ENCODE measurements around the gene ZNRD2. TPM values are rescaled to one million over a fixed set of nuclear protein-coding genes. Genes with fewer than 3 reads are reported as not detected.

ZNRD2 gene
- total RNA-seq, 3 donors from 2014 or later = 120 to 148 (median 136) TPM

- ATAC-seq (peak; percentile 85 to 86), DNase-seq (peak; percentile 100)
- Mint-ChIP-seq H3K4me1 (ENCODE audit: low read depth) (peaks cover 52% of the 10 kb centered on the region), H3K27me3 (ENCODE audit: low read depth) (no peaks in the 10 kb centered on the region), H3K9me3 (no peaks in the 10 kb centered on the region), H3K4me3 (peak overlapping the region; percentile 53), H3K36me3 (ENCODE audit: insufficient read depth) (peaks cover 4% of the 10 kb centered on the region)
Observed at GRCh38 chr11:65546217-65546958, 23.9 kb upstream of the ZNRD2 start.

- Mint-ChIP-seq H3K36me3 (ENCODE audit: insufficient read depth) (peaks cover 4% of the 10 kb centered on the region), H3K4me3 (no peak overlapping the region), H3K27me3 (ENCODE audit: low read depth) (no peaks in the 10 kb centered on the region), H3K4me1 (ENCODE audit: low read depth) (peaks cover 60% of the 10 kb centered on the region), H3K9me3 (no peaks in the 10 kb centered on the region)
- ATAC-seq (no peak), DNase-seq (no peak)
Observed at GRCh38 chr11:65547446-65548125, 22.7 kb upstream of the ZNRD2 start.

DNA sequence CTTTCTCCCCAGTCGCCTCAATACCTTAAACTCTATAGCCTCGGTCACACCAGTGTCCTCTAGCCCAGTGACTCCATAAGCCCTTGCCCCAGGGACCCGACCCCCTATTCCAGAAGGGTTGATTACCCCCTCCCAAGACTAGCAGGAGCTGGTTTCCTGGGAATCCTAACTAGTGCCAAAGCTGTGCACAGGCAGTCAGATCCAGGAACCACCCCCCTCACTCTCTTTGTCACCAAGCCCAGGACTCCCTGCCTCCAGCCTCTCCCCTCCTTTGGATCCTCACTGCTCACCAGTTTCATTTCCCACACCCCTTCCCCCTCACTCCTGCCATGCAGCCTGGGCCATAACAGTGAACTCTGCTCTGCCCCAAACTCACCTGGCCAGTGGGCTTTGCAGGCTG lies 21.9 kb upstream of the ZNRD2 start:
- Mint-ChIP-seq H3K4me1 (ENCODE audit: low read depth) (peaks cover 66% of the 10 kb centered on the region), H3K36me3 (ENCODE audit: insufficient read depth) (peaks cover 3% of the 10 kb centered on the region), H3K27me3 (ENCODE audit: low read depth) (no peaks in the 10 kb centered on the region), H3K9me3 (no peaks in the 10 kb centered on the region), H3K4me3 (peak overlapping the region; percentile 2)
- DNase-seq = no peak
- no peak for ATAC-seq

- Mint-ChIP-seq H3K4me1 (ENCODE audit: low read depth) (peaks cover 65% of the 10 kb centered on the region), H3K9me3 (no peaks in the 10 kb centered on the region), H3K36me3 (ENCODE audit: insufficient read depth) (peaks cover 3% of the 10 kb centered on the region), H3K4me3 (no peak overlapping the region), H3K27me3 (ENCODE audit: low read depth) (no peaks in the 10 kb centered on the region)
- no peak for ATAC-seq
- DNase-seq = no peak
Observed at GRCh38 chr11:65549096-65549495, 21.2 kb upstream of the ZNRD2 start.

- H3K36me3 Mint-ChIP-seq (ENCODE audit: insufficient read depth) = peaks cover 3% of the 10 kb centered on the region
- DNase-seq = peak; percentile 62
- peaks cover 69% of the 10 kb centered on the region for H3K4me1 Mint-ChIP-seq (ENCODE audit: low read depth)
- H3K9me3 Mint-ChIP-seq = no peaks in the 10 kb centered on the region
- no peaks in the 10 kb centered on the region for H3K27me3 Mint-ChIP-seq (ENCODE audit: low read depth)
- ATAC-seq = peak; percentile 40 to 46
- no peak overlapping the region for H3K4me3 Mint-ChIP-seq
Observed at GRCh38 chr11:65551572-65552387, 18.5 kb upstream of the ZNRD2 start.

- peaks cover 70% of the 10 kb centered on the region for H3K4me1 Mint-ChIP-seq (ENCODE audit: low read depth)
- peaks cover 3% of the 10 kb centered on the region for H3K36me3 Mint-ChIP-seq (ENCODE audit: insufficient read depth)
- no peaks in the 10 kb centered on the region for H3K9me3 Mint-ChIP-seq
- H3K27me3 Mint-ChIP-seq (ENCODE audit: low read depth) = no peaks in the 10 kb centered on the region
- H3K4me3 Mint-ChIP-seq = no peak overlapping the region
- no peak for DNase-seq
- no peak for ATAC-seq
Observed at GRCh38 chr11:65552388-65552951, 17.8 kb upstream of the ZNRD2 start.

GRCh38 chr11:65553301-65554001 lies 16.8 kb upstream of the ZNRD2 start:
- H3K9me3 Mint-ChIP-seq = no peaks in the 10 kb centered on the region
- H3K4me3 Mint-ChIP-seq = no peak overlapping the region
- peaks cover 3% of the 10 kb centered on the region for H3K36me3 Mint-ChIP-seq (ENCODE audit: insufficient read depth)
- ATAC-seq (peak; percentile 30 to 33), DNase-seq (peak; percentile 61)
- no peaks in the 10 kb centered on the region for H3K27me3 Mint-ChIP-seq (ENCODE audit: low read depth)
- H3K4me1 Mint-ChIP-seq (ENCODE audit: low read depth) = peaks cover 64% of the 10 kb centered on the region

DNA sequence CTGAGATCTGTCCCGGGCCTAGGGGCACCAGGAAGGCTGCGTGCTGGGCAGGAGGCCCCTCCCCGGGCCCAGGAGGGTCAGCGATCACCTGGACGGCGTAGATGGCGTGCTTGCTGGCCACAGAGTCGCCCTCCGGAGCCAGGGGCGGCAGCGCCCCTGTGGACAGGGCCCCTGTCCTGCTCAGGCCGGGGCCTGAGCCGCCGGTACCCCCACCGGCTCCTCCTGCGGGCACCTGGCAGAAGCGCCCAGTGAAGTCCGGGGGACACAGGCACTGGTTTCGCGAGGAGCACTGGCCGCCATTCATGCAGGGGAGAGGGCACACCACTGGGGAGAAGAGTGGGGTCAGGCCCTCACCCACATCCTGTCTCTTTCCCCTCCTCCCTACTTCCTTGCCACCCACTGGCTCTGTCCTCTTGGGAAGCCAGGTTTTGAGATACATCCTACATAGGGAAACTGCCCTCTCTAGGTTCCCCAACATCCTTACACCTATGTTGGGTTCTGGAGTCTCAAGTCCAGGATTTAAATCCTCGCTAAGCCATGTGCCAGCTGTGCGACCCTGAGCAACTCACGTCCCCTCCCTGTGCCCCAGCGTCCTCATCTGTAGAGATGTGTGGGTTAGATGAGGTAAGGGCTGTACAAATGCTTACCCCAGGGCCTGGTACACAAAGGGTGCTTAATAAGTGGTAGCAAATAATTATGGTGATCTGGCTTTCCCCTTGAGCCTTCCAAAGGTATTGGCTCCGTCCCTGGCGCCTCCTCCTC lies 16.0 kb upstream of the ZNRD2 start:
- DNase-seq = no peak
- Mint-ChIP-seq H3K4me3 (peak overlapping the region; percentile 57), H3K9me3 (no peaks in the 10 kb centered on the region), H3K4me1 (ENCODE audit: low read depth) (peaks cover 61% of the 10 kb centered on the region), H3K36me3 (ENCODE audit: insufficient read depth) (peaks cover 3% of the 10 kb centered on the region), H3K27me3 (ENCODE audit: low read depth) (no peaks in the 10 kb centered on the region)
- no peak for ATAC-seq

GRCh38 chr11:65554842-65555430 lies 15.3 kb upstream of the ZNRD2 start:
- ATAC-seq (no peak), DNase-seq (no peak)
- Mint-ChIP-seq H3K9me3 (no peaks in the 10 kb centered on the region), H3K4me3 (peak overlapping the region; percentile 57), H3K36me3 (ENCODE audit: insufficient read depth) (peaks cover 3% of the 10 kb centered on the region), H3K4me1 (ENCODE audit: low read depth) (peaks cover 65% of the 10 kb centered on the region), H3K27me3 (ENCODE audit: low read depth) (no peaks in the 10 kb centered on the region)

GRCh38 chr11:65555693-65556231 lies 14.5 kb upstream of the ZNRD2 start:
- ATAC-seq (no peak), DNase-seq (no peak)
- Mint-ChIP-seq H3K27me3 (ENCODE audit: low read depth) (no peaks in the 10 kb centered on the region), H3K9me3 (no peaks in the 10 kb centered on the region), H3K4me3 (peak overlapping the region; percentile 81), H3K4me1 (ENCODE audit: low read depth) (peaks cover 73% of the 10 kb centered on the region), H3K36me3 (ENCODE audit: insufficient read depth) (peaks cover 2% of the 10 kb centered on the region)

GRCh38 chr11:65556470-65557279 lies 13.6 kb upstream of the ZNRD2 start:
- DNase-seq (no peak), ATAC-seq (no peak)
- Mint-ChIP-seq H3K27me3 (ENCODE audit: low read depth) (no peaks in the 10 kb centered on the region), H3K9me3 (no peaks in the 10 kb centered on the region), H3K4me3 (peak overlapping the region; percentile 81), H3K36me3 (ENCODE audit: insufficient read depth) (no peaks in the 10 kb centered on the region), H3K4me1 (ENCODE audit: low read depth) (peaks cover 66% of the 10 kb centered on the region)

DNA sequence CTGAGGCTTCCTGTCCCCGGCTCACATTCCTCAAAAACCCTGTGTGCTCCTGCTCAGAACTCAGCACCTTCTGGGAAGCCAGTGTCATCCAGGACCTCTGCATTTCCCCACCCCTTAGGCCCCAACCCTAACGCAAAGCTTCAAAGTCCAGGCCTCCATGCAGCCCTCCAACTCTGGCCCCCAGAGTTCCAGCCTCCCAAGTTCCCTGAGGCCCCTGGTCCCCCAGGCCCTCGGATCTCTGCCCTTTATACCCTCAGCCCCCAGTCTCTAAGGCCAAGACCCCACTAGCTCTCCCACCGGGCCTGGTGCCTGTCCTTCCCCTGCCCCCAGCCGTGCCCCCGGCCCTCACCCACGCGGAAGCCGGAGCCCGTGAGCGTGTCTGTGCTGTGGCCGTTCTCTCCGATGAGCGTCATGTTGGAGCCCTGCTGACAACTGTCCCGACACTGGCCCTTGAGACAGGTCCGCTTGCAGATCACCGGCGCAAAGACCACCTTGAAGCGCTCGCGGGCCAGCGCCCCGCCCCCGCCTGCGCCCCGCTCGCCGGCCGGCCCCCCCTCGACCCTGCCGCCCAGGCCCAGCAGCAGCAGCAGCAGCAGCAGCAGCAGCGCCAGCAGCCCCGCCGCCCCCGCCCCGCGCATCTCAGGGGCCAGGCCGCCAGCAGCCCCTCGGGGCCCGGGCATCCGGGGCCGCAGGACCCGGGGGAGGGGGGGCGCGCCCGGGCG lies 12.8 kb upstream of the ZNRD2 start:
- Mint-ChIP-seq H3K27me3 (ENCODE audit: low read depth) (no peaks in the 10 kb centered on the region), H3K36me3 (ENCODE audit: insufficient read depth) (no peaks in the 10 kb centered on the region), H3K4me1 (ENCODE audit: low read depth) (peaks cover 61% of the 10 kb centered on the region), H3K4me3 (peak overlapping the region; percentile 81), H3K9me3 (no peaks in the 10 kb centered on the region)
- DNase-seq = no peak
- peak; percentile 16 to 18 for ATAC-seq

Measured in activated T-cell treated with anti-CD3 and anti-CD28 coated beads, Interleukin-2, amount 50 U/mL, for 4 hours (primary cell).